ENCODE measurements around the gene BRF1.

The BRF1 gene

DNA sequence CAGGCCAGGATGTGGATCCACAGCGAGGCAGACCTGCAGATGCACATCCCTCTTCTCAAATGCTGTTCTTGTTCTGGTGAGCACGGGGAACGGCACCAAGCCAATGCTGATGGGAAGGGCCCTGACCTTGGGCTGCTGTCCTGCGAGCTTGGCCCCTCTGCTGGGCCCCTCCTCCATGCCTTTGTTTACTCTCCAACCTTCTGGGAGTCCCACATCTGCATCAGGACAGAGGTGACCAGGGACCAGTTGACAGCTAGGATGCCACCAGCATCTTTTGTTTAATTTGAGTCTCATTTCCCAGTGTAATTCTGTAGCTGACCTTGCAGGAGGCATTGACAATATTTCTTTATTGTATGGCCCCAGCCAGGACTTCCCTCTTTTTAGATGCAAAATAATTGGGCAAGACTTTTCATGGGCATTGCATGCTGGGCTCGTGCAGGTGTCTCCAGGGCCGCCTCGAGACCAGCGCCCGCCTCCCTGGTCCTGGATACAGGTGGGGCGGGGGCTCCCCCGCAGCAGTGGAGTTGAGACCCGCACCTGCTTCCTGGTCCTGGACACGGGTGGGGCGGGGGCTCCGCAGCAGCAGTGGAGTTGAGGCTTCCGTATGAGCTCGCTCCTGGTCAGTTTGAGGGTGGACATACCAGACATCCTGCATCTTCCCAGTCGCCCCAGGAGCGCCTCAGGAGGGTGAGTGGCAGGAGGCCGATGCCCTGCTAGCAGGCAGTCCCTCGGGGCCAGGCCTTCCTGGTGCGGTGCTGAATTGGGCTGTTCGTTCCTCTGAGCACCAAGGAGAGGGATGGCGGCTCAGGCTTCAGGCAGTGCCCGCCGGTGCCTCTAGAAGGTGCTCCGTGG lies 25.1 kb upstream of the BRF1 start:
- H3K4me1 ChIP-seq (ENCODE audit: control insufficient read depth in 5 of 5, insufficient read depth in 5 of 5, low read length in 5 of 5) = peaks cover 7 to 50% (median 37%) of the 10 kb centered on the region in 5 donors
- H3K36me3 ChIP-seq (ENCODE audit: control insufficient read depth in 5 of 5, insufficient read depth in 5 of 5, low read length in 5 of 5) = peaks cover 0 to 6% (median 3%) of the 10 kb centered on the region in 5 donors
- H3K27ac ChIP-seq (ENCODE audit: low read depth, low read length) = no peak overlapping the region
- no peaks in the 10 kb centered on the region for H3K9me3 ChIP-seq (ENCODE audit: control insufficient read depth in 5 of 5, low read length in 5 of 5)
- no peak overlapping the region for H3K4me3 ChIP-seq (ENCODE audit: low read depth in 1 of 5, low read length in 5 of 5)
- H3K27me3 ChIP-seq (ENCODE audit: control insufficient read depth in 5 of 5, insufficient read depth in 4 of 5, low read length in 5 of 5) = no peaks in the 10 kb centered on the region
- no peak overlapping the region for H3K9ac ChIP-seq (ENCODE audit: low read length in 5 of 5)

GRCh38 chr14:105325303-105325702 lies 24.5 kb upstream of the BRF1 start:
- Histone ChIP-seq H3K4me1 (ENCODE audit: control insufficient read depth in 5 of 5, insufficient read depth in 5 of 5, low read length in 5 of 5) (peaks cover 3 to 44% (median 32%) of the 10 kb centered on the region in 5 donors), H3K4me3 (ENCODE audit: low read depth in 1 of 5, low read length in 5 of 5) (no peak overlapping the region), H3K9ac (ENCODE audit: low read length in 5 of 5) (no peak overlapping the region), H3K36me3 (ENCODE audit: control insufficient read depth in 5 of 5, insufficient read depth in 5 of 5, low read length in 5 of 5) (peaks cover 0 to 6% (median 3%) of the 10 kb centered on the region in 5 donors), H3K27ac (ENCODE audit: low read depth, low read length) (no peak overlapping the region), H3K27me3 (ENCODE audit: control insufficient read depth in 5 of 5, insufficient read depth in 4 of 5, low read length in 5 of 5) (no peaks in the 10 kb centered on the region), H3K9me3 (ENCODE audit: control insufficient read depth in 5 of 5, low read length in 5 of 5) (no peaks in the 10 kb centered on the region)

GRCh38 chr14:105324871-105325270 lies 24.1 kb upstream of the BRF1 start:
- H3K9ac ChIP-seq (ENCODE audit: low read length in 5 of 5) = no peak overlapping the region

GRCh38 chr14:105324080-105324778 lies 23.4 kb upstream of the BRF1 start:
- H3K4me1 ChIP-seq (ENCODE audit: control insufficient read depth in 5 of 5, insufficient read depth in 5 of 5, low read length in 5 of 5) = peaks cover 0 to 33% (median 25%) of the 10 kb centered on the region in 5 donors
- H3K9ac ChIP-seq (ENCODE audit: low read length in 5 of 5) = no peak overlapping the region
- H3K27me3 ChIP-seq (ENCODE audit: control insufficient read depth in 5 of 5, insufficient read depth in 4 of 5, low read length in 5 of 5) = no peaks in the 10 kb centered on the region
- H3K9me3 ChIP-seq (ENCODE audit: control insufficient read depth in 5 of 5, low read length in 5 of 5) = no peaks in the 10 kb centered on the region
- no peak overlapping the region for H3K27ac ChIP-seq (ENCODE audit: low read depth, low read length)
- peaks cover 0 to 6% (median 3%) of the 10 kb centered on the region in 5 donors for H3K36me3 ChIP-seq (ENCODE audit: control insufficient read depth in 5 of 5, insufficient read depth in 5 of 5, low read length in 5 of 5)
- H3K4me3 ChIP-seq (ENCODE audit: low read depth in 1 of 5, low read length in 5 of 5) = no peak overlapping the region

More at GRCh38 chr14:105324871-105325270, 24.1 kb upstream of the BRF1 start:
- Histone ChIP-seq H3K36me3 (ENCODE audit: control insufficient read depth in 5 of 5, insufficient read depth in 5 of 5, low read length in 5 of 5) (peaks cover 0 to 6% (median 3%) of the 10 kb centered on the region in 5 donors), H3K4me1 (ENCODE audit: control insufficient read depth in 5 of 5, insufficient read depth in 5 of 5, low read length in 5 of 5) (peaks cover 2 to 40% (median 29%) of the 10 kb centered on the region in 5 donors), H3K27ac (ENCODE audit: low read depth, low read length) (no peak overlapping the region), H3K27me3 (ENCODE audit: control insufficient read depth in 5 of 5, insufficient read depth in 4 of 5, low read length in 5 of 5) (no peaks in the 10 kb centered on the region), H3K4me3 (ENCODE audit: low read depth in 1 of 5, low read length in 5 of 5) (no peak overlapping the region), H3K9me3 (ENCODE audit: control insufficient read depth in 5 of 5, low read length in 5 of 5) (no peaks in the 10 kb centered on the region)

DNA sequence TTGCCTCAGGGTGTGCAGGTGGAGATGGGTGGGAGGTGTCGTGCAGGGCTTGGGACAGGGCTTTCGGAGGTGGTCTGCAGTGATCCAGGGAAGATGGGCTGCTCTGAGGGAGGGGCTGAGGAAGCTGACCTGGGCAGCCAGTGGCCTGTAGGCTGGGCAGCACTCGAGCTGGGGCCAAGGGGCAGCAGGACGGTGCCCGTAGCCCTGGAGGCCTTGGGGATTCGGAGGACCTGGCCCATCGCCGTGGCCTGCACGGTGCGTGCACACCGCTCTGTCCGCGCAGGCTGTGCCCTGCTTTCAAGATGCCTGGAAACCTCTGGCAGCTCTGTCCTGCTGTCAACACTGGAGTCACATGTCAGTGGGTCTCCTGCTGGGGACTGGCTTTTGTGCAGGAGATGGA lies 22.9 kb upstream of the BRF1 start:
- Histone ChIP-seq H3K27ac (ENCODE audit: low read depth, low read length) (no peak overlapping the region), H3K36me3 (ENCODE audit: control insufficient read depth in 5 of 5, insufficient read depth in 5 of 5, low read length in 5 of 5) (peaks cover 0 to 6% (median 3%) of the 10 kb centered on the region in 5 donors), H3K9me3 (ENCODE audit: control insufficient read depth in 5 of 5, low read length in 5 of 5) (no peaks in the 10 kb centered on the region), H3K4me1 (ENCODE audit: control insufficient read depth in 5 of 5, insufficient read depth in 5 of 5, low read length in 5 of 5) (peaks cover 0 to 28% (median 20%) of the 10 kb centered on the region in 5 donors), H3K27me3 (ENCODE audit: control insufficient read depth in 5 of 5, insufficient read depth in 4 of 5, low read length in 5 of 5) (no peaks in the 10 kb centered on the region), H3K9ac (ENCODE audit: low read length in 5 of 5) (peak overlapping the region in 1 of 5 donors; percentile 23), H3K4me3 (ENCODE audit: low read depth in 1 of 5, low read length in 5 of 5) (no peak overlapping the region)

DNA sequence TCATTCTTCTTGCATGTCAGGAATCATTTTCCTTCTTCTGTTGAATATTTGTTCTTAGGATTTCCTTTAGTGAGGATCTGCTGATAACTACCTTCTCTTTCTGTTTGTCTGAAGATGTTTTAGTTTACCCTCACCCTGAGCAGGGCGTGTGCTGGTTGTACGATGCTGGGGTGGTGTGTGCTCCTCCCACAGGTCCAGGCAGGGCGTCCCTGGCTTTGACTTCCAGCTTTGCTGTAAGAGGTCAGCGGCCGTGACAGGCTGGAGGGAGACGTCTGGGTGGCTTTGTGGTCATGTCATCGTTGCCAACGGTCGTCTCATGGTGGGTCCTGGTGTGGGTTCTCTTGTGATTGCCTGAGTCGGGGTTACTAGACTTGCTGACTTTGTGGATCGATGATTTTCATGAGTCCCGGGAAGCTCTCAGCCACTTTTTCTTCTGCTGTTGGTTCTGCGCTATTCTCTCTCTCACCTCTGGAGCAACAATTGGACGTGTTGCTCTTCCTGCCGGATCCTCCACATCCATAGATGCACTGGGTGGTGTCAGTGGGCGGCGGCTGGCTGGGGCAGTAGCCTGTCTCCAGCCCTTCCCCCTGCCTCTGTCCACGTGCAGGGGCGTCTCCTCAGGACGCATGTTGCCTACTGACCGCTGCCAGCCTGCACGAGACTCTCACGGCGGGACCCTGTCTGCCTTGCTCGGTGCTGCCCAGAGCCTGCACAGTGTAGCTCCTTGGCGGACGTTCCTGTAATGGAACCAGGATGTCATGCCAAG lies 22.2 kb upstream of the BRF1 start:
- no peak overlapping the region for H3K27ac ChIP-seq (ENCODE audit: low read depth, low read length)
- peak overlapping the region in 1 of 5 donors; percentile 23 for H3K9ac ChIP-seq (ENCODE audit: low read length in 5 of 5)
- H3K4me3 ChIP-seq (ENCODE audit: low read depth in 1 of 5, low read length in 5 of 5) = no peak overlapping the region
- no peaks in the 10 kb centered on the region for H3K9me3 ChIP-seq (ENCODE audit: control insufficient read depth in 5 of 5, low read length in 5 of 5)
- peaks cover 0 to 22% (median 17%) of the 10 kb centered on the region in 5 donors for H3K4me1 ChIP-seq (ENCODE audit: control insufficient read depth in 5 of 5, insufficient read depth in 5 of 5, low read length in 5 of 5)
- H3K36me3 ChIP-seq (ENCODE audit: control insufficient read depth in 5 of 5, insufficient read depth in 5 of 5, low read length in 5 of 5) = peaks cover 0 to 6% (median 3%) of the 10 kb centered on the region in 5 donors
- no peaks in the 10 kb centered on the region for H3K27me3 ChIP-seq (ENCODE audit: control insufficient read depth in 5 of 5, insufficient read depth in 4 of 5, low read length in 5 of 5)

DNA sequence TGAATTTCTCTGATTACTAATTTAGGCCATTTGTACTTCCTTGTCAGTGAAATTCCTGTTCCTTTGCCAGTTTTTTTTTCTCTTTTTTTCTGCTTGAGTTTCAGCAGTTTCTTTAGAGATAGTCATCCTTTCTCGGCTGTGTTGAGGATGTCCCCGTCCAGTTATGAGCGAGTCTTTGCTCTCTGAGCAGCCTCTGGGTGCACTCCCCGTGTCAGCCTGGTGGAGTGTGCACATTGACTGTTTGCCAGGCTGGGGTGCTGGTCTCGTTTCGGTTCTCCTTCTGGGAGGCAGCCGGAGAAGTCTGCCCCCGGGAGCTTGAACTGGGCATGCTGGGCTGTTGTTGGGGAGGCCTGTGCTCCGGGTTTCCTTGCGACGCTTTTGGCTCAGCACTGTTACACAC lies 16.7 kb upstream of the BRF1 start:
- Histone ChIP-seq H3K36me3 (ENCODE audit: control insufficient read depth in 5 of 5, insufficient read depth in 5 of 5, low read length in 5 of 5) (no peaks in the 10 kb centered on the region), H3K4me1 (ENCODE audit: control insufficient read depth in 5 of 5, insufficient read depth in 5 of 5, low read length in 5 of 5) (peaks cover 10 to 44% (median 39%) of the 10 kb centered on the region in 5 donors), H3K9me3 (ENCODE audit: control insufficient read depth in 5 of 5, low read length in 5 of 5) (no peaks in the 10 kb centered on the region), H3K27ac (ENCODE audit: low read depth, low read length) (peak overlapping the region; percentile 46), H3K27me3 (ENCODE audit: control insufficient read depth in 5 of 5, insufficient read depth in 4 of 5, low read length in 5 of 5) (no peaks in the 10 kb centered on the region), H3K9ac (ENCODE audit: low read length in 5 of 5) (peak overlapping the region in 3 of 5 donors; percentile 4 to 39 (median 8)), H3K4me3 (ENCODE audit: low read depth in 1 of 5, low read length in 5 of 5) (peak overlapping the region in 3 of 5 donors; percentile 13 to 54 (median 22))

DNA sequence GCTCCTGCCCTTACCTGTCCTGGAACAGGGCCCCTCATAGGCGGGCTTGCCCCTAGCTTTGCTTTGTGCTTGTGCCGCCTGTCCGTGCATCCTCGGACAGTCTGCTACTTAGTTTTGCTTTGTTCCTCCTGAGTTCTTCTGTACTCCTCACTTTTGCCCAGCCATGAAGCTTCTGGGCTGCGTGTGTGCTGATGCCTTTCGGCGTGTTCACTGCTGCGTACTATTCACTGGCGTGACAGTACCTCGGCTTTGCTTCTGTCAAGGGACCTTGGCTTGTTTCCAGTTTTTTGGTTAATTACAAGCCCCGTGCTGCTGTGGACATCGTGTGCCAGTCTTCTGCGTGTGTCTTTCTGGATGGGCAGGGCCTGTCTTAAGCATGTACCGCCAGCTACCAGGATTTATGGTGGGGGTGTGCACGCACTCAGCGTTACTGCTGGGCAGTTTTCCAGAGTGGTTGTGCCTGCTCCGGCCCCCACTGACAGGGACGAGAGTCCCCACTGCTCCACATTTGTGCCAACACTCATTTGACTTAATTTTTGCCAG lies 16.2 kb upstream of the BRF1 start:
- peak overlapping the region; percentile 46 for H3K27ac ChIP-seq (ENCODE audit: low read depth, low read length)
- H3K9me3 ChIP-seq (ENCODE audit: control insufficient read depth in 5 of 5, low read length in 5 of 5) = no peaks in the 10 kb centered on the region
- no peaks in the 10 kb centered on the region for H3K36me3 ChIP-seq (ENCODE audit: control insufficient read depth in 5 of 5, insufficient read depth in 5 of 5, low read length in 5 of 5)
- H3K4me3 ChIP-seq (ENCODE audit: low read depth in 1 of 5, low read length in 5 of 5) = peak overlapping the region in 3 of 5 donors; percentile 4 to 54 (median 13)
- peak overlapping the region in 2 of 5 donors; percentile 8 to 35 for H3K9ac ChIP-seq (ENCODE audit: low read length in 5 of 5)
- H3K27me3 ChIP-seq (ENCODE audit: control insufficient read depth in 5 of 5, insufficient read depth in 4 of 5, low read length in 5 of 5) = no peaks in the 10 kb centered on the region
- H3K4me1 ChIP-seq (ENCODE audit: control insufficient read depth in 5 of 5, insufficient read depth in 5 of 5, low read length in 5 of 5) = peaks cover 10 to 44% (median 39%) of the 10 kb centered on the region in 5 donors

GRCh38 chr14:105316577-105316941 lies 15.8 kb upstream of the BRF1 start:
- H3K4me1 ChIP-seq (ENCODE audit: control insufficient read depth in 5 of 5, insufficient read depth in 5 of 5, low read length in 5 of 5) = peaks cover 10 to 44% (median 39%) of the 10 kb centered on the region in 5 donors
- peak overlapping the region; percentile 46 for H3K27ac ChIP-seq (ENCODE audit: low read depth, low read length)
- no peaks in the 10 kb centered on the region for H3K9me3 ChIP-seq (ENCODE audit: control insufficient read depth in 5 of 5, low read length in 5 of 5)
- H3K36me3 ChIP-seq (ENCODE audit: control insufficient read depth in 5 of 5, insufficient read depth in 5 of 5, low read length in 5 of 5) = no peaks in the 10 kb centered on the region
- no peaks in the 10 kb centered on the region for H3K27me3 ChIP-seq (ENCODE audit: control insufficient read depth in 5 of 5, insufficient read depth in 4 of 5, low read length in 5 of 5)
- peak overlapping the region in 3 of 5 donors; percentile 4 to 78 (median 54) for H3K4me3 ChIP-seq (ENCODE audit: low read depth in 1 of 5, low read length in 5 of 5)
- peak overlapping the region in 1 of 5 donors; percentile 35 for H3K9ac ChIP-seq (ENCODE audit: low read length in 5 of 5)

Data from subcutaneous abdominal adipose tissue (tissue), 5 donors.